PC-9 (cell line): ENCODE data around the gene CCDC158. TPM values are rescaled to one million over a fixed set of nuclear protein-coding genes. Genes with fewer than 3 reads are reported as not detected.

ENCODE experiments used
- BruUV-seq: library from RNA; stranded (reverse); fragments of 400-500 nt; replicated peaks from 2 replicates; lab custom pipeline; 2021; lab: Mats Ljungman, UMichigan
- CTCF ChIA-PET: fragments of 300-600 bp; sonication (Branson Sonifier 250); formaldehyde crosslinking; loops from one replicate; lab custom pipeline; 2022; ENCODE audit warnings: antibody characterized with exemption; lab: Charles Lee
- POLR2A ChIA-PET: fragments of 300-600 bp; sonication (Branson Sonifier 250); formaldehyde crosslinking; loops from one replicate; lab custom pipeline; 2022; ENCODE audit warnings: antibody characterized with exemption; ENCODE audit not compliant: unreplicated experiment; lab: Charles Lee
- DNase-seq, 2 experiments: peaks; one replicate each; pipeline versions ENCODE4 v3.0.0 to v3.0.0-alpha.2; 2015 to 2022; ENCODE audit warnings: mixed read lengths in 1 of 2
- H2AFZ ChIP-seq: fragments of 200-600 bp; sonication (generic); 2 replicates; pipeline ENCODE4 v1.8.1; 2017; ENCODE audit warnings: antibody characterized with exemption
- H3F3A ChIP-seq: fragments of 200-600 bp; sonication (generic); 2 replicates; pipeline ENCODE4 v1.8.1; 2017; ENCODE audit warnings: antibody characterized with exemption, mild to moderate bottlenecking, low read depth; ENCODE audit not compliant: insufficient read depth
- H3K27ac ChIP-seq: fragments of 200-600 bp; sonication (generic); 2 replicates; pipeline ENCODE4 v1.6.1; 2016; ENCODE audit warnings: mixed run types
- H3K27me3 ChIP-seq: fragments of 200-600 bp; sonication (generic); 2 replicates; pipeline ENCODE4 v1.6.1; 2016; ENCODE audit warnings: low read depth, mixed run types; ENCODE audit not compliant: insufficient read depth
- H3K36me3 ChIP-seq: fragments of 200-600 bp; sonication (generic); 2 replicates; pipeline ENCODE4 v1.6.1; 2016; ENCODE audit warnings: low read depth, mixed run types
- H3K4me1 ChIP-seq: fragments of 200-600 bp; sonication (generic); replicated peaks from 2 replicates; pipeline ENCODE4 v1.6.1; 2016; ENCODE audit warnings: mixed run types; ENCODE audit not compliant: insufficient read depth
- H3K4me2 ChIP-seq: fragments of 200-600 bp; sonication (generic); 2 replicates; pipeline ENCODE4 v1.6.1; 2017; ENCODE audit warnings: mixed run types
- H3K4me3 ChIP-seq: fragments of 200-600 bp; sonication (generic); 2 replicates; pipeline ENCODE4 v1.6.1; 2016; ENCODE audit warnings: mixed run types
- H3K79me2 ChIP-seq: fragments of 200-600 bp; sonication (generic); 2 replicates; pipeline ENCODE4 v1.6.1; 2017; ENCODE audit warnings: low read depth, mixed run types
- H3K9me2 ChIP-seq: fragments of 200-600 bp; sonication (generic); 2 replicates; pipeline ENCODE4 v1.8.1; 2017; ENCODE audit warnings: mild to moderate bottlenecking; ENCODE audit not compliant: insufficient read depth
- H3K9me3 ChIP-seq: fragments of 200-600 bp; sonication (generic); 2 replicates; pipeline ENCODE4 v1.8.1; 2016; ENCODE audit warnings: low read depth; ENCODE audit not compliant: insufficient read depth
- H4K20me1 ChIP-seq: fragments of 200-600 bp; sonication (generic); 2 replicates; pipeline ENCODE4 v1.8.1; 2017; ENCODE audit not compliant: insufficient read depth
- CTCF ChIP-seq: fragments of 200-600 bp; sonication (generic); conservative IDR thresholded peaks from 2 replicates; pipeline ENCODE4 v1.6.1; 2017; ENCODE audit warnings: mixed run types, antibody characterized with exemption, mild to moderate bottlenecking, moderate library complexity
- EZH2 ChIP-seq: fragments of 200-600 bp; sonication (generic); IDR thresholded peaks from 2 replicates; pipeline ENCODE4 v1.8.0; 2017; ENCODE audit warnings: antibody characterized with exemption, low read depth
- intact Hi-C: fragments of 100-400 bp; cut with micrococcal nuclease; formaldehyde crosslinking; loops from one replicate; pipeline ENCODE4 v1.10.0; 2022; ENCODE audit not compliant: unreplicated experiment
- total RNA-seq: library from RNA; stranded (reverse); gene quantifications from 2 replicates; pipeline ENCODE4 v1.2.3, GENCODE V29; 2021

CCDC158 gene
- total RNA-seq, 1 experiment from 2014 or later, result not detected

- H3K27ac ChIP-seq, result no peak overlapping the region
- no peak overlapping the region for H3K4me3 ChIP-seq
- H3K9me2 ChIP-seq, result no peaks in the 10 kb centered on the region
- no peaks in the 10 kb centered on the region for H4K20me1 ChIP-seq
- H3K9me3 ChIP-seq, result no peaks in the 10 kb centered on the region
- intact Hi-C loops, result no loop called here
- H2AFZ ChIP-seq, result no peak overlapping the region
- no peak for DNase-seq
- H3K4me2 ChIP-seq, result no peak overlapping the region
- ChIA-PET CTCF (no interaction called here), POLR2A (no interaction called here)
- no peaks in the 10 kb centered on the region for H3K36me3 ChIP-seq
- BruUV-seq, result no TSS peak
- no peaks in the 10 kb centered on the region for H3K4me1 ChIP-seq
- H3F3A ChIP-seq, result no peaks in the 10 kb centered on the region
- no peaks in the 10 kb centered on the region for H3K79me2 ChIP-seq
- no peaks in the 10 kb centered on the region for H3K27me3 ChIP-seq
- no peak for TF ChIP-seq CTCF
Observed at GRCh38 chr4:76354517-76355473, 66.1 kb downstream of the CCDC158 start.

DNA sequence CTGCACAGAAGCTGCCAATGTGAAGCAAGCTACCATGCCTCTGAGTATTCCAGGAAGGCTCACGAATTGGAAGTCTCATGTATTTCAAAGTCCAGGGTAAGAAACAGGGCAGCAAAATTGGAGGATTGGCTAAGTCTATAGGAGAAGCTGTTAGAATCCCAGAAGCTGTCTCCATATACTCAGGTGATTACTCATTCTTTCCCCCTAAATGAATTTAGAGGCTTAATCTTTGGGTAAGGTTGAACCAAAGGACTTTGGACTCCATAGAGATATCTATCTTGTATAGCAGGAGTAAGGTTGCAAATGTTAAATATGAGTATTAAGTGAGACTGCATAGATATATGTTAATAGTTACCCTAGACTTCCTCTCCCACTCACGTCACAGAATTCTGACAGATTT, 78.1 kb downstream of the CCDC158 start:
- Histone ChIP-seq H3K4me1 (no peaks in the 10 kb centered on the region), H3K4me3 (no peak overlapping the region), H3K27ac (no peak overlapping the region), H3K9me2 (no peaks in the 10 kb centered on the region), H2AFZ (no peak overlapping the region), H3K36me3 (no peaks in the 10 kb centered on the region), H3K4me2 (no peak overlapping the region), H3K79me2 (no peaks in the 10 kb centered on the region), H3K9me3 (no peaks in the 10 kb centered on the region), H3F3A (no peaks in the 10 kb centered on the region), H4K20me1 (no peaks in the 10 kb centered on the region), H3K27me3 (no peaks in the 10 kb centered on the region)
- CTCF ChIA-PET, result no interaction called here
- intact Hi-C loops, result no loop called here
- no peak for TF ChIP-seq CTCF
- no peak for TF ChIP-seq EZH2
- POLR2A ChIA-PET, result no interaction called here
- no TSS peak for BruUV-seq
- DNase-seq, result no peak

DNA sequence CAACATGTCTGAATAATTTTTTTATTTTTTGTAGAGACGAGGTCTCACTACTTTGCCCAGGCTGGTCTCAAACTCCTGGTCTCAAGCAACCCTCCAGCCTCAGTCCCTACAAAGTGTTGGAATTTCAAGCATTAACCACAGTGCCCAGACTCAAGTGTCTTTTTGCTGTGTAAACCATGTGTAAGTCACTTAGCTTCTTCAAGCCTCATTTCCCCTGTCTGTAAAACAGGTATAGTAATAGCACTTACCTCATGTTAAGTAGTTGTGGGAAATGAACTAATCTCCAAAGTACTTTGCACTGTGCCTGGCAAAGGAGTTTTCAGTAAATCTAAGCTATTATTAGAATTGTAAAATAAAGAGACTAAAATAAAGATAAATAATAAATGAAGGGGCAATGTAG, 78.8 kb downstream of the CCDC158 start:
- Histone ChIP-seq H3K36me3 (no peaks in the 10 kb centered on the region), H3K9me3 (no peaks in the 10 kb centered on the region), H3K4me3 (no peak overlapping the region), H3K9me2 (no peaks in the 10 kb centered on the region), H3K79me2 (no peaks in the 10 kb centered on the region), H3F3A (no peaks in the 10 kb centered on the region), H3K4me1 (no peaks in the 10 kb centered on the region), H3K27ac (no peak overlapping the region), H4K20me1 (no peaks in the 10 kb centered on the region), H2AFZ (no peak overlapping the region), H3K27me3 (no peaks in the 10 kb centered on the region), H3K4me2 (no peak overlapping the region)
- no peak for DNase-seq
- BruUV-seq, result no TSS peak
- ChIA-PET CTCF (no interaction called here), POLR2A (no interaction called here)
- TF ChIP-seq CTCF (no peak), EZH2 (no peak)
- intact Hi-C loops, result no loop called here
